OCI-LY1 (cell line): Measurements from ENCODE around the gene NSUN3.

Experiments used
- H2AFZ ChIP-seq: fragments of 200-600 bp; sonication (generic), shearing (Covaris generic); 2 replicates; pipeline ENCODE4 v1.6.0; 2014; ENCODE audit warnings: antibody characterized with exemption, mild to moderate bottlenecking, low read length
- H3F3A ChIP-seq: fragments of 200-600 bp; sonication (generic), shearing (Covaris generic); 2 replicates; pipeline ENCODE4 v1.6.0; 2014; ENCODE audit warnings: mild to moderate bottlenecking, antibody characterized with exemption, low read length, moderate library complexity; ENCODE audit not compliant: insufficient read depth
- H3K27ac ChIP-seq: fragments of 200-600 bp; sonication (generic); 2 replicates; pipeline ENCODE4 v1.5.1; 2014; ENCODE audit warnings: low read length, mixed run types, mild to moderate bottlenecking, low read depth; ENCODE audit not compliant: poor library complexity, severe bottlenecking
- H3K27me3 ChIP-seq: fragments of 200-600 bp; sonication (generic); 2 replicates; pipeline ENCODE4 v1.6.0; 2014; ENCODE audit warnings: antibody characterized with exemption, mild to moderate bottlenecking, low read length, moderate library complexity; ENCODE audit not compliant: insufficient read depth
- H3K36me3 ChIP-seq: fragments of 200-600 bp; sonication (generic); 2 replicates; pipeline ENCODE4 v1.6.1; 2014; ENCODE audit warnings: mild to moderate bottlenecking, antibody characterized with exemption, low read length, moderate library complexity, mixed read lengths; ENCODE audit not compliant: insufficient read depth
- H3K4me1 ChIP-seq: fragments of 200-600 bp; sonication (generic); 2 replicates; pipeline ENCODE4 v1.5.1; 2014; ENCODE audit warnings: mild to moderate bottlenecking, low read length, moderate library complexity; ENCODE audit not compliant: insufficient read depth, severe bottlenecking
- H3K4me2 ChIP-seq: fragments of 200-600 bp; sonication (generic), shearing (Covaris generic); 2 replicates; pipeline ENCODE4 v1.6.1; 2014; ENCODE audit warnings: low read length
- H3K4me3 ChIP-seq: fragments of 200-600 bp; sonication (generic); 2 replicates; pipeline ENCODE4 v1.5.1; 2014; ENCODE audit warnings: low read length, low read depth, mild to moderate bottlenecking, mixed read lengths; ENCODE audit not compliant: poor library complexity, severe bottlenecking
- H3K79me2 ChIP-seq: fragments of 200-600 bp; shearing (Covaris generic); 2 replicates; pipeline ENCODE4 v1.6.1; 2016; ENCODE audit warnings: mixed run types, low read length, mixed read lengths; ENCODE audit not compliant: insufficient read depth
- H3K9ac ChIP-seq: fragments of 200-600 bp; sonication (generic), shearing (Covaris generic); 2 replicates; pipeline ENCODE4 v1.6.1; 2014; ENCODE audit warnings: mild to moderate bottlenecking, low read length, mixed read lengths
- H3K9me2 ChIP-seq: fragments of 200-600 bp; sonication (generic), shearing (Covaris generic); 2 replicates; pipeline ENCODE4 v1.6.1; 2014; ENCODE audit warnings: low read depth, mild to moderate bottlenecking, low read length, mixed read lengths
- H3K9me3 ChIP-seq: fragments of 200-600 bp; shearing (Covaris generic); 2 replicates; pipeline ENCODE4 v1.6.1; 2014; ENCODE audit warnings: low read length, mixed read lengths
- H4K20me1 ChIP-seq: fragments of 200-600 bp; sonication (generic), shearing (Covaris generic); 2 replicates; pipeline ENCODE4 v1.6.0; 2016; ENCODE audit warnings: mild to moderate bottlenecking, low read length; ENCODE audit not compliant: insufficient read depth
- EZH2 ChIP-seq: fragments of 200-600 bp; sonication (generic), shearing (Covaris generic); IDR thresholded peaks from 2 replicates; pipeline ENCODE4 v1.8.0; 2017; ENCODE audit warnings: borderline replicate concordance, mixed run types, mild to moderate bottlenecking, antibody characterized with exemption, low read length, moderate library complexity, mixed read lengths
- TF ChIP-seq, protein P1 (sequence below): fragments of 200-600 bp; sonication (generic), shearing (Covaris generic); IDR thresholded peaks from 2 replicates; pipeline ENCODE4 v1.5.1; 2017; ENCODE audit warnings: mild to moderate bottlenecking, antibody characterized with exemption, low read length, moderate library complexity, mixed read lengths

NSUN3 gene

DNA sequence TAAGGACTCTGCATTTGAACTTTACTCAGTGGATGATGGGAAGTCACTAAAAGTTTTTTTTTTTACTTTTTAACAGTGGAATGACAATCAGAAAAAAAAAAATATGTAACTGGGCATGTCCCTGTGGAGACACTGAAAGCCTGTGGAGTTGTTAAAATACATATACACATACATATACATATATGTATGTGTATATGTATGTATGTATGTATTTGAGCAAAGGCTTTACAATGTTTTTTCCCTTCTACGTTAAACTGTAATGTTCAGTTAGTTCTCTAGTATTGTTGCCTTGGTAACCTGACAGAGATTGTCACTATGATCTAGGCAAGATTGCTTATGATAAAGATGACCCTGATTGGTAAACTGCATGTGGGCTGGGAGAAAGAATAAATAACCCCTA lies 30.3 kb downstream of the NSUN3 start:
- H3K4me2 ChIP-seq: no peak overlapping the region
- H3K9me2 ChIP-seq: no peaks in the 10 kb centered on the region
- no peak overlapping the region for H3K27ac ChIP-seq
- H3K79me2 ChIP-seq: no peaks in the 10 kb centered on the region
- TF ChIP-seq EZH2: no peak
- TF ChIP-seq, protein P1, sequence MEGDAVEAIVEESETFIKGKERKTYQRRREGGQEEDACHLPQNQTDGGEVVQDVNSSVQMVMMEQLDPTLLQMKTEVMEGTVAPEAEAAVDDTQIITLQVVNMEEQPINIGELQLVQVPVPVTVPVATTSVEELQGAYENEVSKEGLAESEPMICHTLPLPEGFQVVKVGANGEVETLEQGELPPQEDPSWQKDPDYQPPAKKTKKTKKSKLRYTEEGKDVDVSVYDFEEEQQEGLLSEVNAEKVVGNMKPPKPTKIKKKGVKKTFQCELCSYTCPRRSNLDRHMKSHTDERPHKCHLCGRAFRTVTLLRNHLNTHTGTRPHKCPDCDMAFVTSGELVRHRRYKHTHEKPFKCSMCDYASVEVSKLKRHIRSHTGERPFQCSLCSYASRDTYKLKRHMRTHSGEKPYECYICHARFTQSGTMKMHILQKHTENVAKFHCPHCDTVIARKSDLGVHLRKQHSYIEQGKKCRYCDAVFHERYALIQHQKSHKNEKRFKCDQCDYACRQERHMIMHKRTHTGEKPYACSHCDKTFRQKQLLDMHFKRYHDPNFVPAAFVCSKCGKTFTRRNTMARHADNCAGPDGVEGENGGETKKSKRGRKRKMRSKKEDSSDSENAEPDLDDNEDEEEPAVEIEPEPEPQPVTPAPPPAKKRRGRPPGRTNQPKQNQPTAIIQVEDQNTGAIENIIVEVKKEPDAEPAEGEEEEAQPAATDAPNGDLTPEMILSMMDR: no peak
- H4K20me1 ChIP-seq: no peaks in the 10 kb centered on the region
- no peaks in the 10 kb centered on the region for H3K27me3 ChIP-seq
- no peak overlapping the region for H2AFZ ChIP-seq
- H3K4me1 ChIP-seq: no peaks in the 10 kb centered on the region
- no peak overlapping the region for H3K4me3 ChIP-seq
- no peak overlapping the region for H3K9ac ChIP-seq
- H3F3A ChIP-seq: no peaks in the 10 kb centered on the region
- no peaks in the 10 kb centered on the region for H3K9me3 ChIP-seq
- peaks cover 26% of the 10 kb centered on the region; the same call in 1 of the 2 replicates for H3K36me3 ChIP-seq

DNA sequence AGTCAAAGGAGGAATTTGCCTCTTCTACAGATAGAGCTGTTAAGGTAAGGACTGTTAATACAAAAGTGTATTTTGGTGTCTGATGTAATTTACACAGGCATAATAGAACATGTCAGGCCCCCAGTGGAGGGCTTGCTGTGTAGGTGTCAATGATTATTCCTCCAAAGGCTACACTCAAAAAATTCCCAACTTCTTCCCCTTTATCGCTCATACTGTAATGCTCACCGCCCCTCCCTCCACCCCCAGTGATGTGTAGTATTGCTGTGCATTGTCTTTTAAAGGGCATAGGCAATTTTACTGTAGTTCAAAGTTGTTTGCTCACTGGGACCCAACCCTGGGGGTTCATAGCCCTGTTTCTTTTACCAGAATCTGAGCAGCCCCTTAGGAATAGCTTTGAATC lies 32.2 kb downstream of the NSUN3 start:
- Histone ChIP-seq H3K4me1 (no peaks in the 10 kb centered on the region), H3K9ac (no peak overlapping the region), H3K4me2 (no peak overlapping the region), H3K36me3 (peaks cover 24% of the 10 kb centered on the region; the same call in 1 of the 2 replicates), H3F3A (no peaks in the 10 kb centered on the region), H3K79me2 (no peaks in the 10 kb centered on the region), H3K9me2 (no peaks in the 10 kb centered on the region), H3K27me3 (no peaks in the 10 kb centered on the region), H4K20me1 (no peaks in the 10 kb centered on the region), H3K27ac (no peak overlapping the region), H2AFZ (no peak overlapping the region), H3K9me3 (no peaks in the 10 kb centered on the region), H3K4me3 (no peak overlapping the region)
- TF ChIP-seq, protein P1: no peak
- no peak for TF ChIP-seq EZH2

DNA sequence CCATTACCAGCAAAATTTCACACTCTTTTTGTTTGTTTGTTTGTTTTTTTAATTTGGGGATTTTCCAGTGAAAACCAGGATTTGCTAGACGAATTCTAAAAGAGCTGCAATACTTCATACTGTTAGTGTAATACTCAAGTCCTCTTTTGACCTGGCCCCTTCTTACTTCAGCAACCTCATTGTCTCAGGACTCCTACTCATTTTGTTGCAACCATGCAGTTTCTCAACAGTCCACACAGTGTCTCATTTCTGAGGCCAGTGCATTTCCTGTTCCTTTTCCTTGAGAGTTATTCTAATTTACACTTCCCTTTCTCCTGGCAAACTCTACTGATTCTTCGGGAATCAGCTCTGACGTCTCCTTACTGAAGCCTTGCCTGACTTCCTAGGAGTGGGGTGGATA lies 35.6 kb downstream of the NSUN3 start:
- Histone ChIP-seq H3K79me2 (no peaks in the 10 kb centered on the region), H3K4me3 (no peak overlapping the region), H3K9me2 (no peaks in the 10 kb centered on the region), H3F3A (no peaks in the 10 kb centered on the region), H3K36me3 (peaks cover 22% of the 10 kb centered on the region; the same call in 1 of the 2 replicates), H3K27ac (no peak overlapping the region), H3K9ac (no peak overlapping the region), H2AFZ (no peak overlapping the region), H3K4me1 (no peaks in the 10 kb centered on the region), H4K20me1 (no peaks in the 10 kb centered on the region), H3K27me3 (no peaks in the 10 kb centered on the region), H3K4me2 (no peak overlapping the region), H3K9me3 (no peaks in the 10 kb centered on the region)
- TF ChIP-seq, protein P1: no peak
- no peak for TF ChIP-seq EZH2
